HUES64 (cell line): ENCODE results near the gene TOP1.

Source experiments
- H3K27ac ChIP-seq: 2 replicates; pipeline ENCODE4 v1.7.0; 2013; ENCODE audit warnings: low read depth, low read length, inconsistent platforms
- H3K27me3 ChIP-seq: 2 replicates; pipeline ENCODE4 v1.6.1; 2013; ENCODE audit warnings: mild to moderate bottlenecking, low read length; ENCODE audit not compliant: insufficient read depth
- H3K36me3 ChIP-seq: 2 replicates; pipeline ENCODE4 v1.6.1; 2013; ENCODE audit warnings: mild to moderate bottlenecking, low read length; ENCODE audit not compliant: insufficient read depth
- H3K4me1 ChIP-seq: 2 replicates; pipeline ENCODE4 v1.6.1; 2013; ENCODE audit warnings: mild to moderate bottlenecking, low read length, moderate library complexity; ENCODE audit not compliant: insufficient read depth
- H3K4me3 ChIP-seq: 2 replicates; pipeline ENCODE4 v1.5.1; 2013; ENCODE audit warnings: mild to moderate bottlenecking, low read length, moderate library complexity
- H3K9ac ChIP-seq: 2 replicates; pipeline ENCODE4 v1.6.1; 2013; ENCODE audit warnings: mild to moderate bottlenecking, low read depth, low read length
- H3K9me3 ChIP-seq: 2 replicates; pipeline ENCODE4 v1.6.1; 2013; ENCODE audit warnings: low read depth, low read length; ENCODE audit not compliant: insufficient read depth
- WGBS: fragments of 150-250, 120-280 bp; methylation state at CpG from one replicate; pipeline ENCODE4 v1.1.7; 2013; ENCODE audit warnings: missing lambda C conversion rate; 5-methylcytosine and 5-hydroxymethylcytosine counted together

The TOP1 gene

GRCh38 chr20:41038149-41038877 is 9.7 kb downstream of the TOP1 start:
- Histone ChIP-seq H3K9me3 (no peaks in the 10 kb centered on the region), H3K36me3 (peaks cover 10% of the 10 kb centered on the region; the same call in 1 of the 2 replicates), H3K27me3 (peaks cover 32% of the 10 kb centered on the region), H3K4me3 (no peak overlapping the region), H3K9ac (no peak overlapping the region), H3K27ac (no peak overlapping the region), H3K4me1 (peaks cover 33% of the 10 kb centered on the region)
- 73% methylated on average over 3 of the region's 4 CpGs for WGBS

DNA sequence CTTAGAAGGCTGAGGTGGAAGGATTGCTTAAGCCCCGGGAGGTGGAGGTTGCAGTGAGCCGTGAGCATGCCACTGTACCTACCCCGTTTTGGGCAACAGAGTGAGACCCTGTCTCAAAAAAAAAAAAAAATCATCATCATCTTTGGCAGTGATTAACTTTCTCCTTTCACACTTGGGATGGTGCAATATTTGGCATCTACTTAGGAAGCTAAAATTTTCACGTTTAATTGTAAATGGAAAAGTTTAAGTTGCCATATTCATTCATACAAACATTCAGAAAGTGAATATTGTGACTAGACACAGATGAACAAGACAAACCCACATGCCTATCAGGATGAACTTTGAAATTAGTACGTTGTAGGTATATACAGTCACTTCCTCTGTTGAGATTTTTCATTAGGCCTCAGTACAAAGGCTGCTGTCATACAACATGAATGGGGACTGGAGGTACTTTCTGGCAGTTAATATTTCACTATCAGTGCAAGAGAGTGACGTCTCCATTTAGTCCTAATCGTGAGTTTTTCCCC is 10.3 kb downstream of the TOP1 start:
- 92% methylated on average over 6 of the region's 7 CpGs for WGBS
- peaks cover 26% of the 10 kb centered on the region for H3K27me3 ChIP-seq
- H3K9me3 ChIP-seq: no peaks in the 10 kb centered on the region
- peaks cover 10% of the 10 kb centered on the region; the same call in 1 of the 2 replicates for H3K36me3 ChIP-seq
- no peak overlapping the region for H3K4me3 ChIP-seq
- H3K4me1 ChIP-seq: peaks cover 28% of the 10 kb centered on the region
- no peak overlapping the region for H3K9ac ChIP-seq
- no peak overlapping the region for H3K27ac ChIP-seq

GRCh38 chr20:41040855-41041254 is 12.2 kb downstream of the TOP1 start:
- H3K36me3 ChIP-seq: peaks cover 10% of the 10 kb centered on the region; the same call in 1 of the 2 replicates
- no peak overlapping the region for H3K27ac ChIP-seq
- 100% methylated on average over 1 of the region's 1 CpG for WGBS
- peaks cover 23% of the 10 kb centered on the region for H3K4me1 ChIP-seq
- no peak overlapping the region for H3K4me3 ChIP-seq
- H3K9me3 ChIP-seq: no peaks in the 10 kb centered on the region
- no peak overlapping the region for H3K9ac ChIP-seq
- peaks cover 8% of the 10 kb centered on the region for H3K27me3 ChIP-seq

DNA sequence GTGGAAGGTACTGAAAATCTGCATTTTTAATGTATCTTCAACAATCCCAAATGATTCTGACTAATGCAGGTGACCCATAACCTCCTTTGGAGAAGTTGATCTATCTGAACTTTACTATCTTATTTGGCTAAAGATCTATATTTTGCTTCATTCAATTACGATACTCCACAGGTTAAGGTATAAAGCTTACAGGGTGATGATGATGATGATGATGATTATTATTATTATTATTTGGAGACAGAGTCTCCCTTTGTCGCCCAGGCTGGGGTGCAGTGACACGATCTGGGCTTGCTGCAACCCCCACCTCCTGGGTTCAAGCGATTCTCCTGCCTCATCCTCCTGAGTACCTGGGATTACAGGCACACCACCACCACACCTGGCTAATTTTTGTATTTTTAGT is 13.1 kb downstream of the TOP1 start:
- Histone ChIP-seq H3K9ac (no peak overlapping the region), H3K36me3 (peaks cover 10% of the 10 kb centered on the region; the same call in 1 of the 2 replicates), H3K4me1 (peaks cover 32% of the 10 kb centered on the region), H3K27ac (no peak overlapping the region), H3K27me3 (no peaks in the 10 kb centered on the region), H3K9me3 (no peaks in the 10 kb centered on the region), H3K4me3 (no peak overlapping the region)
- WGBS: 95% methylated on average over 4 of the region's 4 CpGs

- Histone ChIP-seq H3K4me3 (no peak overlapping the region), H3K27ac (no peak overlapping the region), H3K27me3 (no peaks in the 10 kb centered on the region), H3K36me3 (peaks cover 10% of the 10 kb centered on the region; the same call in 1 of the 2 replicates), H3K9me3 (no peaks in the 10 kb centered on the region), H3K9ac (no peak overlapping the region), H3K4me1 (peaks cover 46% of the 10 kb centered on the region)
- 93% methylated on average over 9 of the region's 9 CpGs for WGBS
Observed at GRCh38 chr20:41044409-41045062, 15.9 kb downstream of the TOP1 start.

GRCh38 chr20:41045671-41046070 is 17.0 kb downstream of the TOP1 start:
- Histone ChIP-seq H3K4me1 (peaks cover 54% of the 10 kb centered on the region), H3K4me3 (no peak overlapping the region), H3K9me3 (no peaks in the 10 kb centered on the region), H3K27ac (no peak overlapping the region), H3K27me3 (no peaks in the 10 kb centered on the region), H3K9ac (no peak overlapping the region), H3K36me3 (peaks cover 10% of the 10 kb centered on the region; the same call in 1 of the 2 replicates)
- 91% methylated on average over 2 of the region's 2 CpGs for WGBS

- no peaks in the 10 kb centered on the region for H3K27me3 ChIP-seq
- no peak overlapping the region for H3K4me3 ChIP-seq
- no peak overlapping the region for H3K27ac ChIP-seq
- no peaks in the 10 kb centered on the region for H3K9me3 ChIP-seq
- WGBS: 81% methylated on average over 2 of the region's 2 CpGs
- peaks cover 64% of the 10 kb centered on the region for H3K4me1 ChIP-seq
- no peak overlapping the region for H3K9ac ChIP-seq
- peaks cover 6% of the 10 kb centered on the region; the same call in 1 of the 2 replicates for H3K36me3 ChIP-seq
Observed at GRCh38 chr20:41046716-41047115, 18.1 kb downstream of the TOP1 start.

GRCh38 chr20:41047279-41047974 is 18.8 kb downstream of the TOP1 start:
- Histone ChIP-seq H3K27me3 (no peaks in the 10 kb centered on the region), H3K36me3 (peaks cover 6% of the 10 kb centered on the region; the same call in 1 of the 2 replicates), H3K9ac (no peak overlapping the region), H3K9me3 (no peaks in the 10 kb centered on the region), H3K4me1 (peaks cover 67% of the 10 kb centered on the region), H3K27ac (no peak overlapping the region), H3K4me3 (no peak overlapping the region)
- 56% methylated on average over 5 of the region's 5 CpGs for WGBS

- Histone ChIP-seq H3K27me3 (no peaks in the 10 kb centered on the region), H3K27ac (no peak overlapping the region), H3K4me1 (peaks cover 69% of the 10 kb centered on the region), H3K36me3 (peaks cover 4% of the 10 kb centered on the region; the same call in 1 of the 2 replicates), H3K9ac (no peak overlapping the region), H3K9me3 (no peaks in the 10 kb centered on the region), H3K4me3 (no peak overlapping the region)
- WGBS: 62% methylated on average over 1 of the region's 1 CpG
Observed at GRCh38 chr20:41047975-41048305, 19.3 kb downstream of the TOP1 start.

DNA sequence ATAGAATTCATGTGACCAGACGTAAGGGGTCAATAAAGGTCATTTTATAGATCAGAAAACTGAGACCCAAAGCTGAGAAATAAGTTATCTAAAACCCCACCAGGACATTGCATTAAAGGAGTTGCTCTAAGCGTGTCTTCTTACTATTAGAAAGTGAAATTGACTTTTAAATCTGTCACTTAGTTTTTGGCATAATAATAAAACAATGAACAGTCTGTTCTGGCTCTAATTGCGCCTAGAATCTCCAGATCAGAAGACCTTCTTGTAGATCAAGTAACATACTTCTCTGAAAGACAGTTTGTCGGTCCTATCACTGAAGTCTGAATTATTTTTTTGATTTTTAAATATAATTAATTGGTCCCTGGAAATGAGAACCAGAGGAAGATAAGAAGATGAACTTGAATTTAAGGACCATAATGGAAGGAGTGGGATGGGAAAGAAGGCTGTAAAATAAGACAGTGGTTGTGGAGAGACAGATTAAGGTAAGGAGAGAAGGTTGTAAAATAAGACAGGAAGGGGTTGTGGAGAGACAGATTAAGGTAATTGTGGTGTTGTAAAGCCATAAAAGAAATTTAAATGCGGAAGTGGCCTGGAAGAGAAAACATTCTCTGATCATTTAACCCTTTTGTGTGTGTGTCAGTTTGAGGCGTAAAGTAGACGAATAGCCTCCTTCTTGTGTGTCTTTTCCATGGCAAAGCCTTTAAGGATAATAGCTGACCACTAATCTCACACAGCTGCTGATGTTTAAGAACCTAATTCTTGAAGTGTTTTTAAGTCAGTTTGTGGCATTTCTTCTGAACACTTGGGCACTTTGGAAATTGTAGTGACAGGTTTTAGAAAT is 20.1 kb downstream of the TOP1 start:
- Histone ChIP-seq H3K4me3 (no peak overlapping the region), H3K9ac (no peak overlapping the region), H3K27ac (no peak overlapping the region), H3K36me3 (no peaks in the 10 kb centered on the region), H3K4me1 (peaks cover 77% of the 10 kb centered on the region), H3K27me3 (no peaks in the 10 kb centered on the region), H3K9me3 (no peaks in the 10 kb centered on the region)
- 45% methylated on average over 6 of the region's 7 CpGs for WGBS
